GM12874 (cell line): ENCODE data around the gene P3H2.

ENCODE experiments used
- CTCF ChIP-seq: IDR thresholded peaks from 2 replicates; pipeline ENCODE4 v1.5.1; 2011; ENCODE audit warnings: low read depth, mild to moderate bottlenecking, control low read depth, low read length, moderate library complexity; ENCODE audit not compliant: insufficient read depth

Gene P3H2

GRCh38 chr3:190089711-190090110 is 31.0 kb downstream of the P3H2 start:
- TF ChIP-seq CTCF, result no peak

GRCh38 chr3:190088890-190089289 is 31.8 kb downstream of the P3H2 start:
- no peak for TF ChIP-seq CTCF

- TF ChIP-seq CTCF, result no peak
Measured at GRCh38 chr3:190086191-190086590, 34.5 kb downstream of the P3H2 start.

- no peak for TF ChIP-seq CTCF
Measured at GRCh38 chr3:190084983-190085382, 35.7 kb downstream of the P3H2 start.

GRCh38 chr3:190083635-190084034 is 37.1 kb downstream of the P3H2 start:
- no peak for TF ChIP-seq CTCF

GRCh38 chr3:190081389-190081788 is 39.3 kb downstream of the P3H2 start:
- no peak for TF ChIP-seq CTCF

- TF ChIP-seq CTCF, result no peak
Measured at GRCh38 chr3:190077395-190078045, 43.2 kb downstream of the P3H2 start.
